ENCODE data around the gene ASB10.

ASB10 gene

DNA sequence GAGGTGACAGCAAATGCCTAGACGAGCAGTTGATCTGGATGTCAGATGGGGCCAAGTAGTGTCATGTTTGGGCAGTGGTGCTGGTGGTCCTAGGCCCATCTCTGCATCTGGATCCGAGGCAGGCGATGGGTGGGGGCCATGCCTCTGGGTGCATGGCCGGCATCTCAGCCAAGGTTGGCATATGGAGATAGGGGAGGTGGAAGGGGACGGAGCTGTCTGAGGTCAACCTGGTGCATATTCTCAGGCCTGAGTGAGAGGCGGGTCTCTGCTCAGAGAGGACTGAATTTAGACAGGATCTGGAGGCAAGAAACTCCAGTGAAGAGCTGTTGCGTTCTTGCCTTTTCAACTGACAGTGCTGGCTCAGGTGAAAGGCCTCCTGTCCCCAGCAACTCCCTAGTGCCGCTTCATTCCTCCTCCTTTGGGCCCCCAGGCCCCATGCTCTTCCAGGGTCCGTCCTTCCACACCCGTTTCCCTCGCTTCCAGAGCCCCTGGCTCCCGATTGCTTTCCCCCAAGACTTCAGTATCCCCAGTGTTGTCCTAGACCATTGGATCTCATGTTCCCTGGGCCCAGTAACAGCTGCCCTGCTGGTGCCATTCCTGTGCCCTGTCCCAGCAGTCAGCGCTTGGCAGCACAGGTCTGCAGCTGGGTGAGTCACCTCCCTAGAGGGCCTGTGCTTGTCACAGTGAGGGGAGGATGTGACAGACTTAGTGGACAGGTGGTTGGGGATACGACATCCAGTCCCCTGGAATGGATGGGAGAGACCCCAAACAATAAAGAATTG, 52.1 kb downstream of the ASB10 start:
- no peak overlapping the region for H3K27ac ChIP-seq (ENCODE audit: low read length)
- no peaks in the 10 kb centered on the region; the same call in 1 of the 2 replicates for H4K20me1 ChIP-seq (ENCODE audit: insufficient read depth, low read length)
- H3K4me1 ChIP-seq (ENCODE audit: insufficient read depth, low read length), result no peaks in the 10 kb centered on the region
- H3K36me3 ChIP-seq (ENCODE audit: insufficient read depth, low read length), result peaks cover 42% of the 10 kb centered on the region
- H3K9me3 ChIP-seq (ENCODE audit: insufficient read depth, low read length, severe bottlenecking), result no peaks in the 10 kb centered on the region
- H3K4me2 ChIP-seq (ENCODE audit: insufficient read depth, low read length), result no peak overlapping the region
- no peaks in the 10 kb centered on the region for H3K79me2 ChIP-seq (ENCODE audit: insufficient read depth, low read length)
- H3K4me3 ChIP-seq (ENCODE audit: low read depth in 1 of 2, low read length in 2 of 2), result no peak overlapping the region
- no peak overlapping the region for H2AFZ ChIP-seq (ENCODE audit: low read depth, low read length)
- H3K27me3 ChIP-seq (ENCODE audit: insufficient read depth, low read length, poor library complexity), result no peaks in the 10 kb centered on the region
- TF ChIP-seq CTCF (IDR thresholded peaks at IDR 0.05; ENCODE audit: borderline replicate concordance, extremely low read depth, low read length, poor library complexity, severe bottlenecking), result no peak
- no peak for TF ChIP-seq EZH2 (IDR thresholded peaks at IDR 0.05; ENCODE audit: borderline replicate concordance, low read depth, low read length, severe bottlenecking)
- H3K9ac ChIP-seq (ENCODE audit: low read depth, low read length), result no peak overlapping the region
- DNase-seq (no peak), ATAC-seq (ENCODE audit: insufficient read depth, low read depth) (no peak)

DNA sequence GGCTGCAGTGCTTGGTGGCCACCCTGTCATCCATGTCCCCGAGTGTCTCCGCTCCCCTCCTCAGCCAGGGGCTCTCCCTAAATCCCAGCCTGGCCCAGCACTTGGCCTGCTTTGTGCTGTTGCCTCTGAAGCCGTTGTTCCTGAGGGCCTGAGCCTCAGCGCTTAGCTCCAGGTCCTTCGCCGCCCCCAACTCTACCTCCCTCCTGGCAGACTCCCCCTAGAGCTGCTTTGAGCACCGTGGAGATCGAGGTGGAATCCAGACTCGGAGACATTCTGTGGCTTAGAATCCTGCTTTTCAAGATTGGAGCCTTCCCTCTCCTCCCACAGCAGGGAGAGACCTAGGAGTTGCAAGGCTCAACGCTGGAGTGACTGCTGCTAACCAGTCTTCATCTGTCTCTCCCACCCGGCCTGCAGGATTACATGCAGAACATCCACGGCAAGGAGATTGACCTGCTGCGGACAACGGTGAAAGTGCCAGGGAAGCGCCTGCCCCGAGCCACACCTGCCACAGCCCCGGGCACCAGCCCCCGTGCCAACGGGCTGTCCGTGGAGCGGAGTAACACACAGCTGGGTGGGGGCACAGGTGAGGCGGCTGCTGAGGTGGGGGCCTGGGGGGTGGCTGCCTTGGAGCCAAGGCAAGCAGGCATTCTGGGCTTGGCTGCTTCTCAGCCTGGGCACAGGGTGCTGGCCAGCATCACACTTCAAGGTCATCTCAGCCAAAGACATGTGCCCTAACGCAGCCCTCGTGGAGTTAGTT, 52.9 kb downstream of the ASB10 start:
- no peak overlapping the region for H3K27ac ChIP-seq (ENCODE audit: low read length)
- no peak overlapping the region for H2AFZ ChIP-seq (ENCODE audit: low read depth, low read length)
- H3K4me2 ChIP-seq (ENCODE audit: insufficient read depth, low read length), result no peak overlapping the region
- no peak overlapping the region for H3K9ac ChIP-seq (ENCODE audit: low read depth, low read length)
- H3K36me3 ChIP-seq (ENCODE audit: insufficient read depth, low read length), result peaks cover 46% of the 10 kb centered on the region
- no peak for DNase-seq
- H3K9me3 ChIP-seq (ENCODE audit: insufficient read depth, low read length, severe bottlenecking), result no peaks in the 10 kb centered on the region
- no peak overlapping the region for H3K4me3 ChIP-seq (ENCODE audit: low read depth in 1 of 2, low read length in 2 of 2)
- H3K27me3 ChIP-seq (ENCODE audit: insufficient read depth, low read length, poor library complexity), result no peaks in the 10 kb centered on the region
- no peaks in the 10 kb centered on the region for H3K79me2 ChIP-seq (ENCODE audit: insufficient read depth, low read length)
- ATAC-seq (ENCODE audit: insufficient read depth, low read depth), result no peak
- no peaks in the 10 kb centered on the region for H3K4me1 ChIP-seq (ENCODE audit: insufficient read depth, low read length)
- H4K20me1 ChIP-seq (ENCODE audit: insufficient read depth, low read length), result no peaks in the 10 kb centered on the region; the same call in 1 of the 2 replicates
- TF ChIP-seq EZH2 (IDR thresholded peaks at IDR 0.05; ENCODE audit: borderline replicate concordance, low read depth, low read length, severe bottlenecking) (no peak), CTCF (IDR thresholded peaks at IDR 0.05; ENCODE audit: borderline replicate concordance, extremely low read depth, low read length, poor library complexity, severe bottlenecking) (no peak)

DNA sequence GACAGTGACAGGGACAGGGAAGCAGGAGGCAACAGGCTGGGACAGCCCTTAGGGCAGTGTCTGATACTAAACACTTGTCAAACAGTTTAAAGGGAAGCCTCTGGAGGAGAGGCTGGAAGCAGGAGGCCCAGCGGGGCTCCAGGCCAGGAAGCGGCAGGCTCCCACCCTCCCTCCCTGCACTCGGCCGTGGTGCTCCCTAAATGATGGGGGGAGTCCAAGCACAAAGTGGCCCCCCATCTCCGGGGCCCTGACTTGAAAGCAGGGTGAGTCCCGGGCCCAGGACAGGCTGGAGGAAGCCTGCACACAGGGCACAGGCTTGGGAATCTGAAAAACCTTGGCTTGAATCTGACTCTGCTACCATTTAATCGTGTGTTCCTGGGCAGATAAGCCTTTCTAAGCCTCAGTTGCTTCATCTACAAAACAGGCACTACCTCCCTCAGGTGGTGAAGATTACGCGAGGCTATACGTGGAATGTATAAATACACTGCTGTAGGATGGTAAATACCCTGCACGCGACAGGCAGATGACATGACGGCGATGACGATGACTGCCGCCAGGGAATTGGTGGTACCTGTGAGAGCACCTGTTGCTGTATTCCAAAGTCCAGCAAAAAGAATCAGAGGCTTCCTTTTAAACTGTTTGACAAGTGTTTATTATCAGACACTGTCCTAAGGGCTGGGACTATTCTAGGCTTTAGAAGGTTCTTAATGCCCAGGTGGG, 53.6 kb downstream of the ASB10 start:
- H4K20me1 ChIP-seq (ENCODE audit: insufficient read depth, low read length), result no peaks in the 10 kb centered on the region; the same call in 1 of the 2 replicates
- peaks cover 46% of the 10 kb centered on the region for H3K36me3 ChIP-seq (ENCODE audit: insufficient read depth, low read length)

More for the DNA sequence above, 53.6 kb downstream of the ASB10 start:
- no peak for DNase-seq
- H3K79me2 ChIP-seq (ENCODE audit: insufficient read depth, low read length), result no peaks in the 10 kb centered on the region
- TF ChIP-seq CTCF (IDR thresholded peaks at IDR 0.05; ENCODE audit: borderline replicate concordance, extremely low read depth, low read length, poor library complexity, severe bottlenecking) (no peak), EZH2 (IDR thresholded peaks at IDR 0.05; ENCODE audit: borderline replicate concordance, low read depth, low read length, severe bottlenecking) (no peak)
- no peaks in the 10 kb centered on the region for H3K27me3 ChIP-seq (ENCODE audit: insufficient read depth, low read length, poor library complexity)
- no peak overlapping the region for H2AFZ ChIP-seq (ENCODE audit: low read depth, low read length)
- no peak overlapping the region for H3K4me3 ChIP-seq (ENCODE audit: low read depth in 1 of 2, low read length in 2 of 2)
- H3K9me3 ChIP-seq (ENCODE audit: insufficient read depth, low read length, severe bottlenecking), result no peaks in the 10 kb centered on the region
- no peak overlapping the region for H3K27ac ChIP-seq (ENCODE audit: low read length)
- H3K9ac ChIP-seq (ENCODE audit: low read depth, low read length), result no peak overlapping the region
- no peaks in the 10 kb centered on the region for H3K4me1 ChIP-seq (ENCODE audit: insufficient read depth, low read length)
- no peak for ATAC-seq (ENCODE audit: insufficient read depth, low read depth)
- H3K4me2 ChIP-seq (ENCODE audit: insufficient read depth, low read length), result no peak overlapping the region

Measured in DND-41 (cell line).